Neural cell (in vitro differentiated cells): ENCODE measurements around the gene LRRC2. TPM values are rescaled to one million over a fixed set of nuclear protein-coding genes. Genes with fewer than 3 reads are reported as not detected.

Source experiments
- H2AFZ ChIP-seq: fragments of 200-600, 300-800 bp; sonication (generic), shearing (Covaris generic); 2 replicates; pipeline ENCODE4 v1.6.0; 2014; ENCODE audit warnings: low read depth, mild to moderate bottlenecking, antibody characterized with exemption, low read length, moderate library complexity
- H3F3A ChIP-seq: fragments of 200-600 bp; shearing (Covaris generic); 2 replicates; pipeline ENCODE4 v1.6.1; 2016; ENCODE audit warnings: mild to moderate bottlenecking, moderate library complexity, mixed read lengths, antibody characterized with exemption, low read length; ENCODE audit not compliant: insufficient read depth, poor library complexity, severe bottlenecking
- H3K27ac ChIP-seq: fragments of 200-600, 300-800 bp; sonication (generic), shearing (Covaris generic); 2 replicates; pipeline ENCODE4 v1.5.1; 2014; ENCODE audit warnings: mild to moderate bottlenecking, low read length, moderate library complexity
- H3K27me3 ChIP-seq: fragments of 300-800, 200-600 bp; sonication (generic), shearing (Covaris generic); 2 replicates; pipeline ENCODE4 v1.6.0; 2014; ENCODE audit warnings: mild to moderate bottlenecking, low read depth, low read length, moderate library complexity; ENCODE audit not compliant: insufficient read depth
- H3K36me3 ChIP-seq: fragments of 300-800, 200-600 bp; sonication (generic), shearing (Covaris generic); 2 replicates; pipeline ENCODE4 v1.5.1; 2014; ENCODE audit warnings: mild to moderate bottlenecking, antibody characterized with exemption, low read length, moderate library complexity; ENCODE audit not compliant: insufficient read depth
- H3K4me2 ChIP-seq: fragments of 300-800, 200-600 bp; sonication (generic), shearing (Covaris generic); 2 replicates; pipeline ENCODE4 v1.6.0; 2014; ENCODE audit warnings: mild to moderate bottlenecking, low read length
- H3K4me3 ChIP-seq: fragments of 300-800, 200-600 bp; sonication (generic), shearing (Covaris generic); 2 replicates; pipeline ENCODE4 v1.5.1; 2014; ENCODE audit warnings: mild to moderate bottlenecking, low read length, moderate library complexity
- H3K79me2 ChIP-seq: fragments of 200-600 bp; shearing (Covaris generic); replicated peaks from 2 replicates; pipeline ENCODE4 v1.6.0; 2014; ENCODE audit warnings: mild to moderate bottlenecking, low read length, moderate library complexity; ENCODE audit not compliant: insufficient read depth
- H3K9ac ChIP-seq: fragments of 300-800, 200-600 bp; sonication (generic), shearing (Covaris generic); 2 replicates; pipeline ENCODE4 v1.6.1; 2016; ENCODE audit warnings: mild to moderate bottlenecking, low read length, mixed read lengths
- H3K9me2 ChIP-seq: fragments of 200-600 bp; shearing (Covaris generic); 2 replicates; pipeline ENCODE4 v1.6.1; 2016; ENCODE audit warnings: mild to moderate bottlenecking, low read length, mixed read lengths; ENCODE audit not compliant: insufficient read depth
- H3K9me3 ChIP-seq: fragments of 200-600, 300-800 bp; sonication (generic), shearing (Covaris generic); 2 replicates; pipeline ENCODE4 v1.6.1; 2016; ENCODE audit warnings: mild to moderate bottlenecking, mixed run types, low read length, moderate library complexity, mixed read lengths
- H4K20me1 ChIP-seq: fragments of 200-600 bp; shearing (Covaris generic); 2 replicates; pipeline ENCODE4 v1.6.1; 2016; ENCODE audit warnings: mild to moderate bottlenecking, mixed run types; ENCODE audit not compliant: insufficient read depth
- CTCF ChIP-seq: fragments of 450-650 bp; IDR thresholded peaks from 2 replicates; pipeline ENCODE4 v1.5.1; 2014; ENCODE audit warnings: antibody characterized with exemption, mild to moderate bottlenecking, moderate library complexity; ENCODE audit not compliant: poor library complexity, severe bottlenecking
- EP300 ChIP-seq: fragments of 450-650 bp; conservative IDR thresholded peaks from 2 replicates; pipeline ENCODE4 v1.6.1; 2014; ENCODE audit warnings: antibody characterized with exemption, mild to moderate bottlenecking, moderate library complexity; ENCODE audit not compliant: poor library complexity, severe bottlenecking
- EZH2 ChIP-seq: fragments of 200-600, 300-800 bp; shearing (Covaris generic), sonication (generic); IDR thresholded peaks from 2 replicates; pipeline ENCODE4 v1.6.1; 2014; ENCODE audit warnings: antibody characterized with exemption, low read length, borderline replicate concordance, mild to moderate bottlenecking; ENCODE audit not compliant: insufficient read depth, poor library complexity, severe bottlenecking
- MXI1 ChIP-seq: fragments of 450-650 bp; conservative IDR thresholded peaks from 2 replicates; pipeline ENCODE4 v1.6.1; 2014; ENCODE audit warnings: antibody characterized with exemption, mild to moderate bottlenecking; ENCODE audit not compliant: poor library complexity, severe bottlenecking
- POLR2AphosphoS5 ChIP-seq: IDR thresholded peaks from 2 replicates; pipeline ENCODE4 v1.6.1; 2012
- RAD21 ChIP-seq: fragments of 450-650 bp; conservative IDR thresholded peaks from 2 replicates; pipeline ENCODE4 v1.6.1; 2014; ENCODE audit warnings: antibody characterized with exemption, mild to moderate bottlenecking, moderate library complexity
- REST ChIP-seq: IDR thresholded peaks from 2 replicates; pipeline ENCODE4 v1.6.1; 2012; ENCODE audit warnings: borderline replicate concordance
- SMC3 ChIP-seq: fragments of 450-650 bp; conservative IDR thresholded peaks from 2 replicates; pipeline ENCODE4 v1.6.1; 2014; ENCODE audit warnings: antibody characterized with exemption, mild to moderate bottlenecking, moderate library complexity; ENCODE audit not compliant: poor library complexity
- TAF1 ChIP-seq: IDR thresholded peaks from 2 replicates; pipeline ENCODE4 v1.6.1; 2012; ENCODE audit warnings: low read depth
- polyA plus RNA-seq: library from polyadenylated mRNA; depleted of rRNA; stranded (reverse); fragments of >200 nt; gene quantifications from 2 replicates; pipeline ENCODE4 v1.2.3, GENCODE V29; 2014

Gene LRRC2
- polyA plus RNA-seq, 1 donor from 2014 or later = not detected

- no peaks in the 10 kb centered on the region for H3K9me3 ChIP-seq
- no peaks in the 10 kb centered on the region for H3K9me2 ChIP-seq
- no peaks in the 10 kb centered on the region for H3K36me3 ChIP-seq
- H3K4me3 ChIP-seq = no peak overlapping the region
- no peaks in the 10 kb centered on the region for H4K20me1 ChIP-seq
- no peak for TF ChIP-seq CTCF
- no peak for TF ChIP-seq POLR2AphosphoS5
- TF ChIP-seq TAF1 = no peak
- no peak for TF ChIP-seq EZH2
- no peak for TF ChIP-seq SMC3
- no peak for TF ChIP-seq REST
- no peak for TF ChIP-seq EP300
- no peak for TF ChIP-seq RAD21
- no peak for TF ChIP-seq MXI1
- no peak overlapping the region for H3K4me2 ChIP-seq
- no peaks in the 10 kb centered on the region for H3F3A ChIP-seq
- no peak overlapping the region for H3K9ac ChIP-seq
- H3K27ac ChIP-seq = no peak overlapping the region
- peaks cover 15% of the 10 kb centered on the region for H3K27me3 ChIP-seq
- H2AFZ ChIP-seq = no peak overlapping the region
- H3K79me2 ChIP-seq = no peaks in the 10 kb centered on the region
Measured at GRCh38 chr3:46561511-46561910, 4.6 kb downstream of the LRRC2 start.

GRCh38 chr3:46559091-46559704 is 6.9 kb downstream of the LRRC2 start:
- H3K36me3 ChIP-seq = no peaks in the 10 kb centered on the region
- no peak overlapping the region for H3K9ac ChIP-seq
- no peak overlapping the region for H3K4me3 ChIP-seq
- no peaks in the 10 kb centered on the region for H4K20me1 ChIP-seq
- H3K27ac ChIP-seq = no peak overlapping the region
- no peaks in the 10 kb centered on the region for H3F3A ChIP-seq
- no peak overlapping the region for H2AFZ ChIP-seq
- no peaks in the 10 kb centered on the region for H3K9me2 ChIP-seq
- H3K9me3 ChIP-seq = no peaks in the 10 kb centered on the region
- no peak overlapping the region for H3K4me2 ChIP-seq
- H3K27me3 ChIP-seq = no peaks in the 10 kb centered on the region
- H3K79me2 ChIP-seq = no peaks in the 10 kb centered on the region
- no peak for TF ChIP-seq MXI1
- no peak for TF ChIP-seq POLR2AphosphoS5
- no peak for TF ChIP-seq SMC3
- TF ChIP-seq TAF1 = no peak
- no peak for TF ChIP-seq EP300
- no peak for TF ChIP-seq RAD21
- TF ChIP-seq REST = no peak
- TF ChIP-seq CTCF = no peak
